Transverse colon (tissue), 4 donors: ENCODE results near the gene SYT7. TPM values are rescaled to one million over a fixed set of nuclear protein-coding genes. Genes with fewer than 3 reads are reported as not detected.

Experiments
- DNase-seq: peaks from one replicate; pipeline ENCODE4 v3.0.0-alpha.2; 2019
- H3K27ac ChIP-seq, 4 donors: fragments of 200-600 bp; sonication (generic); 2 replicates each; pipeline ENCODE4 v1.5.1; 2016 to 2018; ENCODE audit warnings: inconsistent platforms in 4 of 4
- H3K27me3 ChIP-seq: fragments of 200-600 bp; sonication (generic); 2 replicates; pipeline ENCODE4 v1.5.1; 2017; ENCODE audit warnings: inconsistent platforms
- H3K36me3 ChIP-seq, 4 donors: fragments of 200-600 bp; sonication (generic); 2 replicates each; pipeline ENCODE4 v1.5.1; 2017 to 2019; ENCODE audit warnings: inconsistent platforms in 4 of 4
- H3K4me1 ChIP-seq, 4 donors: fragments of 200-600 bp; sonication (generic); 2 replicates each; pipeline ENCODE4 v1.5.1; 2017 to 2020; ENCODE audit warnings: inconsistent platforms in 4 of 4
- H3K4me3 ChIP-seq, 4 donors: fragments of 200-600 bp; sonication (generic); 1 replicate in 1 of 4; 2 replicates in 3 of 4; pipeline versions ENCODE4 v1.5.1 to v1.6.1; 2017 to 2019; ENCODE audit warnings: inconsistent platforms in 4 of 4
- H3K9me3 ChIP-seq, 2 donors: fragments of 200-600 bp; sonication (generic); 2 replicates each; pipeline ENCODE4 v1.5.1; 2017 to 2019; ENCODE audit warnings: inconsistent platforms in 2 of 2
- EP300 ChIP-seq: sonication (generic); formaldehyde crosslinking; IDR thresholded peaks from one replicate; pipeline ENCODE4 v1.6.1; 2017; ENCODE audit warnings: antibody characterized with exemption, low read depth
- POLR2A ChIP-seq: fragments of 450-650 bp; IDR thresholded peaks from one replicate; pipeline ENCODE4 v1.6.1; 2016; ENCODE audit warnings: antibody characterized with exemption, mild to moderate bottlenecking, moderate library complexity
- POLR2AphosphoS5 ChIP-seq, 3 donors: sonication (generic); formaldehyde crosslinking; IDR thresholded peaks; one replicate each; pipeline ENCODE4 v1.6.1; 2016; ENCODE audit warnings: antibody characterized with exemption in 3 of 3
- WGBS, 2 donors: methylation state at CpG; one replicate each; pipeline ENCODE4 v1.1.5; 2018; ENCODE audit warnings: low coverage in 1 of 2; 5-methylcytosine and 5-hydroxymethylcytosine counted together
- in situ Hi-C, 4 donors: fragments of 200-750 bp; cut with MboI; loops; one replicate each; pipeline versions ENCODE4 v1.15.0 to v1.15.1; 2017; ENCODE audit warnings: low sequenced_read_pairs in 3 of 4, low pct_ligation_motif_present in 1 of 4, low pct_unique_long_range_greater_than_20kb in 1 of 4
- intact Hi-C: fragments of 100-400 bp; cut with DNase I; formaldehyde crosslinking; loops from one replicate; pipeline ENCODE4 v1.15.1; 2023; ENCODE audit warnings: low total_unique reads
- total RNA-seq, 4 donors: library from RNA; depleted of rRNA; stranded (reverse); fragments of >200 nt; gene quantifications; one replicate each; pipeline ENCODE4 v1.1.0, GENCODE V29; 2016
- TF ChIP-seq, protein P1 (sequence below), 5 experiments: fragments of 200-600 bp in 3 of 5; fragments of 450-650 bp in 2 of 5; sonication (generic) in 3 of 5; IDR thresholded peaks; 1 replicate in 2 of 5; 2 replicates in 3 of 5; pipeline ENCODE4 v1.5.1; 2016 to 2017; ENCODE audit warnings: antibody characterized with exemption in 5 of 5, inconsistent platforms in 3 of 5, mild to moderate bottlenecking in 2 of 5, moderate library complexity in 1 of 5

The SYT7 gene, protein sequence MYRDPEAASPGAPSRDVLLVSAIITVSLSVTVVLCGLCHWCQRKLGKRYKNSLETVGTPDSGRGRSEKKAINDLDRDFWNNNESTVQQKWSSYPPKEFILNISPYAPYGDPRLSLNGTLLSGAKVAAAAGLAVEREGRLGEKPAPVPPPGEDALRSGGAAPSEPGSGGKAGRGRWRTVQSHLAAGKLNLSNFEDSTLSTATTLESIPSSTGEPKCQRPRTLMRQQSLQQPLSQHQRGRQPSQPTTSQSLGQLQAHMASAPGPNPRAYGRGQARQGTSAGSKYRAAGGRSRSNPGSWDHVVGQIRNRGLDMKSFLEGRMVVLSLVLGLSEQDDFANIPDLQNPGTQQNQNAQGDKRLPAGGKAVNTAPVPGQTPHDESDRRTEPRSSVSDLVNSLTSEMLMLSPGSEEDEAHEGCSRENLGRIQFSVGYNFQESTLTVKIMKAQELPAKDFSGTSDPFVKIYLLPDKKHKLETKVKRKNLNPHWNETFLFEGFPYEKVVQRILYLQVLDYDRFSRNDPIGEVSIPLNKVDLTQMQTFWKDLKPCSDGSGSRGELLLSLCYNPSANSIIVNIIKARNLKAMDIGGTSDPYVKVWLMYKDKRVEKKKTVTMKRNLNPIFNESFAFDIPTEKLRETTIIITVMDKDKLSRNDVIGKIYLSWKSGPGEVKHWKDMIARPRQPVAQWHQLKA
- total RNA-seq = 10 to 100 TPM in 3 of 4 donors, 1 to 10 TPM in 1; 6.8 to 26.2 (median 12.8) TPM

DNA sequence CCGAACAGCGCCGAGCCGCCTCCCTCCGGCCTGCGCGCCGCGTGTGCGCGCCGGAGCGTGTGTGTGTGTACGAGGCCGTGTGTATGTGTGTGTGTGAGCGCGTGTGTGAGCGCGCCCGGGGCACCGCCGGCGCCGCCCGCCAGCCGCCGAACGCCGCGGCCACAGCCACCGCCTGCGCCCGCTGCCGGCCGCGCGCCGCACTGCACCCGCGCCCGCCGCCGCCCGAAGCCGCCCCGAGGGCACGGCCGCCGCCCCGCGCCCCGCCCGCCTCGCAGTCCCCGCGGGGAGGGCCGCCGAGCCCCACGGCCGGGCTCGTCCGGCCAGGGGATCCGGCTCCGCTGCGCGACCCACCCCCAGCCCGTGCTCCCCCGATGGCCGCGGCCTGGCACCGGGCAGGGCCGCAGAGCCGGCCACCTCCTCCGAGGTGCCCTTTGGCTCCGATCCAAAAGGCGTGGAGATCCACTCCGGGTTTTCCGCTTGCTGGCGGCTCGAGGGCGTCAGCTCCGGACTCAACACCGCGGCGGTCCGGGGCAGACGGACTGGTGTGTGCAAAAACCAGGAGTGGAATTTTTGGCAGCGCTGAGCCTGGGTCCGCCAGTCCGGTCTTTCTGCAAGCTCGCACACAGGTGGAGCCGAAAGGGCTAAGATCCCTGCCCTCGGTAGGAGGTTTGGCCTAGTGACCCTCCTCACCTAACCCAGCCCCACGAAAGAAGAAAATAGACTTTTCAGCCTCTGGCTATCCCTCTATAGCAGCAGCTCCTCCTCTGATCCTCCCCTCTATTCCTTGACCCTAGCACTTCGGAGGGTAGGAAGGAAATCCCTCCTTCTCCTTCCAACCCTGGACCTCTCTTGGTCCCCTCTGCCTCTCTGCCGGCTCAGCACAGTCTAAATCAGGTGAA is at the start of gene SYT7:
TSS of gene SYT7 (minus strand) at position 47 of the 899 bp plus-strand sequence. CDS start 256 bp downstream, outside the sequence.
- Histone ChIP-seq H3K9me3 (no peaks in the 10 kb centered on the region), H3K27me3 (peaks cover 31% of the 10 kb centered on the region), H3K27ac (peak within 1 kb of the TSS; percentile 61 to 87 (median 80)), H3K4me3 (peak within 1 kb of the TSS; percentile 28 to 64 (median 46)), H3K4me1 (peaks cover 3 to 18% (median 12%) of the 10 kb centered on the region in 4 donors), H3K36me3 (no peaks in the 10 kb centered on the region)
- TF ChIP-seq POLR2A (no peak), POLR2AphosphoS5 (IDR thresholded peaks at IDR 0.05) (peak; percentile 32 to 71 (median 45)), EP300 (no peak)
- TF ChIP-seq, protein P1, sequence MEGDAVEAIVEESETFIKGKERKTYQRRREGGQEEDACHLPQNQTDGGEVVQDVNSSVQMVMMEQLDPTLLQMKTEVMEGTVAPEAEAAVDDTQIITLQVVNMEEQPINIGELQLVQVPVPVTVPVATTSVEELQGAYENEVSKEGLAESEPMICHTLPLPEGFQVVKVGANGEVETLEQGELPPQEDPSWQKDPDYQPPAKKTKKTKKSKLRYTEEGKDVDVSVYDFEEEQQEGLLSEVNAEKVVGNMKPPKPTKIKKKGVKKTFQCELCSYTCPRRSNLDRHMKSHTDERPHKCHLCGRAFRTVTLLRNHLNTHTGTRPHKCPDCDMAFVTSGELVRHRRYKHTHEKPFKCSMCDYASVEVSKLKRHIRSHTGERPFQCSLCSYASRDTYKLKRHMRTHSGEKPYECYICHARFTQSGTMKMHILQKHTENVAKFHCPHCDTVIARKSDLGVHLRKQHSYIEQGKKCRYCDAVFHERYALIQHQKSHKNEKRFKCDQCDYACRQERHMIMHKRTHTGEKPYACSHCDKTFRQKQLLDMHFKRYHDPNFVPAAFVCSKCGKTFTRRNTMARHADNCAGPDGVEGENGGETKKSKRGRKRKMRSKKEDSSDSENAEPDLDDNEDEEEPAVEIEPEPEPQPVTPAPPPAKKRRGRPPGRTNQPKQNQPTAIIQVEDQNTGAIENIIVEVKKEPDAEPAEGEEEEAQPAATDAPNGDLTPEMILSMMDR (IDR thresholded peaks at IDR 0.05) = peak in 2 of 5 experiments; percentile 21 to 41
- intact Hi-C loops = no loop called here
- DNase-seq = peak; percentile 97
- in situ Hi-C loops = no loop called here
- 1 to 8% methylated on average over 2 to 24 of the region's 96 CpGs for WGBS, 2 donors

DNA sequence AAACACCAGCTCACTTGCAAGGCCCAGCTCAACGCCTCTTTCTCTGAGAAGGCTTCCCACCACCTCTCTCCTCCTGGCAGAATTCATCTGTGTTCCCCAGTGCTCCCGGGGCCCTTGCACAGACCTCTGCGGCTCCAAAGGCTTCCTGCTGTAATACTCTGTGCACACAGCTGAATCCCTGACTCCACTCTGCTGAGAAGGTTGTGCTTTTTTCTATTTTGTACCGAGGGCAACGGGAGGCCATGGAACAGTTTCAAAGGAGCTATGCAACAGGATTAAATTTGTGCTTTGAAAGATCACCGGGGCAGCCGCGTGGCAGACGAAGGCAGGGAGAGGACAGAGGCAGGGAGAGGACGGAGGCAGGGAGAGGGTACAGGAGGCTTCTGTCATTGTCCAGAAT is 49.2 kb upstream of the SYT7 start:
- Histone ChIP-seq H3K27ac (no peak overlapping the region), H3K9me3 (no peaks in the 10 kb centered on the region), H3K4me1 (peaks cover 0 to 17% (median 2%) of the 10 kb centered on the region in 4 donors), H3K27me3 (no peaks in the 10 kb centered on the region), H3K36me3 (no peaks in the 10 kb centered on the region), H3K4me3 (no peak overlapping the region)
- DNase-seq = no peak
- intact Hi-C loops = no loop called here
- 58 to 70% methylated on average over 8 to 10 of the region's 10 CpGs for WGBS, 2 donors
- TF ChIP-seq POLR2A = no peak
- no peak for TF ChIP-seq POLR2AphosphoS5 (IDR thresholded peaks at IDR 0.05)
- TF ChIP-seq, protein P1 (IDR thresholded peaks at IDR 0.05) = no peak
- no peak for TF ChIP-seq EP300
- in situ Hi-C loops = loop anchor here in 3 of 4 donors (10.0 kb wide), 1 partner anchor 155 kb away; no protein-coding TSS in a partner anchor

DNA sequence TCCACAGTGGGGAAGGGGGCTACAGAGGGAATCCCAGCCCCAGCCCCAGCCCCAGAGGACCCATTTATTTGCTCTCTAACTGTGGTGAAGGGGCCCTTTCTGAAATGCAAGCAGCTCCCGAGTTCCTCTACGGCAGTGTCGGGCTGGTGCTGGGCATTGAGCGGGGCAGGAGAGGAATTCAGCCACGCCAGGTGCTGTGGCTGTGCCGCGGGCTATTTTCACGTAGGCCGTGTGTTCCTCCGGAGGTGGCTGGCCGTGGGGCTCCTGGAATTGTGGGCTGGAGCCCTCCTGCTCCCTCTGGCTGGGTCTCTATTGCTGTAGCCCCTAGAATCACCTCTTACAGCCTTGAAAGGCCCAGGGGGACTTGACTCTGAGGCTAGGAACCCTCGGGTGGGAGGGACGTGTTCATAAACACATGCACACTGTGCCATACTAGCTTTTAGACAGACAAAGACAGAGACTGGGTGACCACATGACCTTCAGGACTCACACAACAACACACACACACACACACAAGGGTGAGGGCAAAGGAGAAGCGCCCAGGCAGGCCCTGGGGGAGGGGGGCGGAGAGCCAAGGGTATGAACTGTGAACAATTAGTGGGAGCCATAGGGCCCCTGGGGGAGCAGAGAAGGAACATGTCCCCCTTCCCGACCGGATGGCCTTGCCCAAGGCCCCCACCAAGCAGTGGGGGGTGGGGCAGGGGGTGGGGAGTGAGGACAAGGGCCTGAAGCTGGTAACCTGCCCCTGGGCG is 48.4 kb upstream of the SYT7 start:
- no peak for DNase-seq
- TF ChIP-seq, protein P1 (IDR thresholded peaks at IDR 0.05) = no peak
- TF ChIP-seq EP300 (no peak), POLR2A (no peak), POLR2AphosphoS5 (IDR thresholded peaks at IDR 0.05) (no peak)
- Histone ChIP-seq H3K27ac (no peak overlapping the region), H3K27me3 (no peaks in the 10 kb centered on the region), H3K9me3 (no peaks in the 10 kb centered on the region), H3K4me3 (no peak overlapping the region), H3K4me1 (peaks cover 0 to 17% (median 2%) of the 10 kb centered on the region in 4 donors), H3K36me3 (no peaks in the 10 kb centered on the region)
- in situ Hi-C loops (no loop called here), intact Hi-C loops (loop anchor here (10.0 kb wide), 1 partner anchor 94 kb away; no protein-coding TSS in a partner anchor)
- 89% methylated on average over 18 of the region's 18 CpGs; no CpG with 5 or more reads in 1 of the 2 donors for WGBS, 2 donors
